Heart right ventricle (tissue), 12 donors: ENCODE measurements around the gene NCBP2. TPM values are rescaled to one million over a fixed set of nuclear protein-coding genes. Genes with fewer than 3 reads are reported as not detected.

Source experiments
- polyA plus RNA-seq, 2 donors: library from polyadenylated mRNA; stranded (reverse); fragments of 200-250 nt; gene quantifications; one replicate each; pipeline ENCODE4 v1.2.3, GENCODE V29; 2013
- total RNA-seq, 10 donors: library from RNA; stranded (reverse); fragmentation: NEBNext Ultra II Directional in 3 of 10; extraction: Animal tissue kit (Norgen Biotek cat#: 25700) in 3 of 10; gene quantifications; one replicate each; pipeline versions ENCODE4 v1.2.1 to v1.2.4, GENCODE V29; 2021 to 2023
- donor health status: ischemic (EF 13 %, LVEDD 7.1; RV severe dilation, severe dysfunction).
- donor health status: healthy with polysubstance abuse.
- donor health status: DM: no; HTN: yes; CAD: no.
- donor health status: DM: no; HTN: no; CAD: no.
- donor health status: ischemic (EF 25% LVEDD 6.9; RV normal size, moderate dysfunction).
- donor health status: ischemic (EF 25% LVEDD 5.7; RV mildly dilated, moderate dysfunction).
- donor health status: healthy.
- donor health status: nonischemic (EF 11% LVEDD 7.7; RV severe dilation, severe dysfunction).
- donor health status: DM: yes; HTN: yes; CAD: no.
- donor health status: PGD.
- donor health status: ischemic (EF 29% LVEDD 5.4; RV normal size, mild dysfunction).
- donor health status: nonischemic (EF 23%, LVEDD 6.1; RV moderate dilation, normal function).

The NCBP2 gene
- total and polyA plus RNA-seq, 12 donors = 28.2 to 48.1 (median 34.8) TPM

Other genes with a start within 250 kb of the NCBP2 start
- 1 to 10 TPM in 3 of 10 donors, under 1 TPM in 7; 0.55 to 2.3 (median 0.84) TPM for gene CEP19, start 230.3 kb downstream of the NCBP2 start, total RNA-seq
- gene CEP19, start 230.3 kb downstream of the NCBP2 start, polyA plus RNA-seq = 1 to 10 TPM in 1 of 2 donors, under 1 TPM in 1; 0.68 to 1.0 TPM
- gene PIGX, start 230.2 kb downstream of the NCBP2 start, total RNA-seq = 10 to 100 TPM; 13.9 to 21.9 (median 16.6) TPM
- gene PIGX, start 230.2 kb downstream of the NCBP2 start, polyA plus RNA-seq = 1 to 10 TPM; 8.3 to 9.8 TPM
- gene PAK2, start 202.7 kb downstream of the NCBP2 start, total RNA-seq = 10 to 100 TPM; 44.0 to 62.2 (median 54.7) TPM
- 10 to 100 TPM; 14.5 to 23.0 TPM for gene PAK2, start 202.7 kb downstream of the NCBP2 start, polyA plus RNA-seq
- 10 to 100 TPM; 15.2 to 24.9 (median 20.6) TPM for gene SENP5, start 74.6 kb downstream of the NCBP2 start, total RNA-seq
- 1 to 10 TPM; 5.8 to 6.4 TPM for gene SENP5, start 74.6 kb downstream of the NCBP2 start, polyA plus RNA-seq
- 1 to 10 TPM; 4.4 to 7.7 (median 6.0) TPM for gene PIGZ, start 26.3 kb upstream of the NCBP2 start, total RNA-seq
- 1 to 10 TPM; 2.2 to 7.3 TPM for gene PIGZ, start 26.3 kb upstream of the NCBP2 start, polyA plus RNA-seq
- 10 to 100 TPM in 3 of 10 donors, 1 to 10 TPM in 7; 2.5 to 27.5 (median 6.3) TPM for gene MELTF, start 87.3 kb upstream of the NCBP2 start, total RNA-seq
- gene MELTF, start 87.3 kb upstream of the NCBP2 start, polyA plus RNA-seq = 10 to 100 TPM in 1 of 2 donors, 1 to 10 TPM in 1; 8.5 to 31.4 TPM